Neural crest cell (in vitro differentiated cells): ENCODE results near the gene CPA5. TPM values are rescaled to one million over a fixed set of nuclear protein-coding genes. Genes with fewer than 3 reads are reported as not detected.

Experiments used
- DNase-seq: peaks from one replicate; pipeline ENCODE4 v3.0.0; 2021; ENCODE audit warnings: low read depth, mixed read lengths, low spot score
- H3K27ac Mint-ChIP-seq: one replicate; pipeline ENCODE4 v1.8.0; 2021; ENCODE audit warnings: mild to moderate bottlenecking, mixed read lengths; ENCODE audit not compliant: unreplicated experiment
- H3K27me3 Mint-ChIP-seq: 2 replicates; pipeline ENCODE4 v1.8.0; 2021; ENCODE audit warnings: low read depth, mild to moderate bottlenecking, mixed read lengths
- H3K36me3 Mint-ChIP-seq: 2 replicates; pipeline ENCODE4 v1.8.0; 2021; ENCODE audit warnings: low read depth, mild to moderate bottlenecking, mixed read lengths
- H3K4me1 Mint-ChIP-seq: 2 replicates; pipeline ENCODE4 v1.8.0; 2021; ENCODE audit warnings: mixed read lengths
- H3K4me3 Mint-ChIP-seq: one replicate; pipeline ENCODE4 v1.8.0; 2021; ENCODE audit warnings: mild to moderate bottlenecking, mixed read lengths
- H3K9me3 Mint-ChIP-seq: 2 replicates; pipeline ENCODE4 v1.8.0; 2021; ENCODE audit warnings: mixed read lengths
- CTCF ChIP-seq: fragments of 200-600 bp; sonication (generic); conservative IDR thresholded peaks from 2 replicates; pipeline ENCODE4 v1.5.0; 2021; ENCODE audit warnings: antibody characterized with exemption, mild to moderate bottlenecking
- total RNA-seq: library from RNA; stranded (reverse); gene quantifications from 2 replicates; pipeline ENCODE4 v1.2.1, GENCODE V29; 2021

The CPA5 gene
- total RNA-seq, 1 donor from 2014 or later, result not detected

GRCh38 chr7:130387306-130387627 lies 42.7 kb downstream of the CPA5 start:
- Mint-ChIP-seq H3K4me3 (no peak overlapping the region), H3K4me1 (peaks cover 19% of the 10 kb centered on the region), H3K36me3 (peaks cover 2% of the 10 kb centered on the region), H3K27me3 (no peaks in the 10 kb centered on the region), H3K27ac (no peak overlapping the region), H3K9me3 (peaks cover 9% of the 10 kb centered on the region)
- no peak for DNase-seq
- no peak for TF ChIP-seq CTCF

- H3K27ac Mint-ChIP-seq, result peak overlapping the region; percentile 68
- TF ChIP-seq CTCF, result no peak
- H3K4me1 Mint-ChIP-seq, result peaks cover 23% of the 10 kb centered on the region
- peaks cover 9% of the 10 kb centered on the region for H3K9me3 Mint-ChIP-seq
- H3K36me3 Mint-ChIP-seq, result peaks cover 2% of the 10 kb centered on the region
- DNase-seq, result no peak
- H3K27me3 Mint-ChIP-seq, result no peaks in the 10 kb centered on the region
- H3K4me3 Mint-ChIP-seq, result no peak overlapping the region
Observed at GRCh38 chr7:130387628-130388403, 43.2 kb downstream of the CPA5 start.

GRCh38 chr7:130388671-130389070 lies 44.1 kb downstream of the CPA5 start:
- Mint-ChIP-seq H3K27me3 (no peaks in the 10 kb centered on the region), H3K27ac (no peak overlapping the region), H3K4me3 (no peak overlapping the region), H3K4me1 (peaks cover 28% of the 10 kb centered on the region), H3K36me3 (peaks cover 2% of the 10 kb centered on the region), H3K9me3 (peaks cover 9% of the 10 kb centered on the region)
- DNase-seq, result no peak
- TF ChIP-seq CTCF, result no peak

GRCh38 chr7:130390486-130390885 lies 45.9 kb downstream of the CPA5 start:
- H3K27ac Mint-ChIP-seq, result no peak overlapping the region
- DNase-seq, result no peak
- peaks cover 42% of the 10 kb centered on the region for H3K4me1 Mint-ChIP-seq
- peaks cover 6% of the 10 kb centered on the region for H3K36me3 Mint-ChIP-seq
- no peaks in the 10 kb centered on the region for H3K27me3 Mint-ChIP-seq
- no peak for TF ChIP-seq CTCF
- peaks cover 9% of the 10 kb centered on the region for H3K9me3 Mint-ChIP-seq
- no peak overlapping the region for H3K4me3 Mint-ChIP-seq

- Mint-ChIP-seq H3K27me3 (no peaks in the 10 kb centered on the region), H3K4me1 (peaks cover 49% of the 10 kb centered on the region), H3K9me3 (peaks cover 5% of the 10 kb centered on the region), H3K4me3 (no peak overlapping the region), H3K36me3 (peaks cover 8% of the 10 kb centered on the region), H3K27ac (no peak overlapping the region)
- TF ChIP-seq CTCF, result no peak
- DNase-seq, result no peak
Observed at GRCh38 chr7:130393101-130393561, 48.5 kb downstream of the CPA5 start.
